IPS DF 4.7 (cell line): Measurements from ENCODE around the gene VPS4B.
A peak's percentile ranks its signal among the peaks of the same experiment; 100 is the strongest.
"Not testable (repeated sequence)": the region's sequence is repeated elsewhere in the genome, so short reads cannot be mapped to it uniquely, and the experiment has no call there.

Source experiments
- DNase-seq: peaks from one replicate; pipeline ENCODE4 v3.0.0-alpha.2; 2013; ENCODE audit warnings: low spot score; ENCODE audit errors: extremely low read depth

The VPS4B gene

GRCh38 chr18:63422087-63422863 lies at the start of gene VPS4B:
VPS4B (minus strand) TSS chr18:63422476; CDS start chr18:63422259, 217 bp downstream.
- peak; percentile 97 for DNase-seq

DNA sequence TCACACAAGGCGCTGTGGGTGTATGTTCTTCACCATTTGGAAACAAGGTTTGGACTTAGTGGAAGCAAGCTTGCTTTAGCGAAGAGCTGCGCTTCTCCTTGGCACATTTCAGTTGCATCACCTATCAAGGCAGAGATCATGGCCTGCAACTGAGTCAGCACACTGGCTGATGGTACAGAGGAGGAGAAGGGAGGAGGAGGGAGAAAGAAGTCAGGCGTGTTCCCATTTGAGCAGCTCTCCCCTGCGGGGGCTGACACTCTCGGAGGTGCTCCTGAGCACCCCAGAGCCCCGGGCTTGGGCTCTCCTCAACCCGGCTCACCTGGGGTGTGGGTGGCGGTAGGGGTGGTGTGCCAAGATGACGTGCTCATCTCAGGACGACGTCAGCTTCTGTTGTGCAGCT lies 48.5 kb upstream of the VPS4B start:
- DNase-seq: no peak

DNA sequence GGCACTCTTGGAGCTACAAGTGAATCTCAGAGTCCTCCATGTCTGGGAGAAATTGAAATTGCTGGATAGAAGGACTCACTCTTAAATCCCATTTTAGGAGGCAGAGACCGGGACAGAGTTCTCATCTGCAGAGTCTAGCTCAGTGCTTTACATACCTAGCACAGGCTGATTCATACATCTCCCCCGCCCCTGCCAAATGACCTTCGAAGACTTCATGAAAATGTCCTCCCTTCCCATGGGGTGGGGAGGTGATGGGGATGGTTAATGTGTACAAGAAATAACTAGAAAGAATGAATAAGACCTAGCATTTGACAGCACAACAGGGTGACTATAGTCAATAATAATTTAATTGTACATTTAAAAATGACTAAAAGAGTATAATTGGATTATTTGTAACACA lies 46.3 kb upstream of the VPS4B start:
- no peak for DNase-seq

DNA sequence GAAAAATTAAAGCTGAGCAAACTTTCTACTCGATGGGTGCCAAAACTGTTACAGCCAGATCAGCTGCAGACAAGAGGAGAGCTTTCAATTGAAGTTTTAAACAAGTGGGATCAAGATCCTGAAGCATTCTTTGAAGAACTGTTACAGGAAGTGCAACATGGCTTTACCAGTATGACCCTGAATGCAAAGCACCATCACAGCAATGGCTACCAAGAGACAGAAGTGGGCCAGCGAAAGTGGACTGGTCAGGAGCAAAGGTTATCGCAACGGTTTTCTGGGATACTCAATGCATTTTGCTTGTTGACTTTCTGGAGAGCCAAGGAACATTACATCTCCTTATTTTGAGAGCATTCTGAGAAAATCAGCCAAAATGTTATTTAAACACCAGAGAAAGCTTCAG lies 45.4 kb upstream of the VPS4B start:
- DNase-seq: no peak

DNA sequence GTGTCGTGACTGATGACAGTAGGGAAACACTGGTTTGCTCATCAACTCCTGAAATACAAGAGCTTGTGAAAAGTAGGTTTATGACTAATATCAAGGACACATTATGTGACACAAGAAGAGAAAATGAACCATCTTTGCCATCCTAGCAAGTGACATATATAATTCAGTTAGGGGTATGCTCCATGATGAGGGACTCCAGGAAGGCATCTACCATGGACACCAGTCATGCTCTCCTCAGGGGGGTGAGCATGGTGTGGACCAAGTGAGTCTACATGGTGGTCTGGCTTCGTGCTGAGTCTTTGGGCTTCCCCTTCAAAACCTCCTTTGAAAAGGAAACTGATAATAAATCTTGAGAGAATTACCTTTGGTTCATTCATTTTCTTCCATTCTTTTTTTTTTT lies 42.8 kb upstream of the VPS4B start:
- DNase-seq: no peak

- no peak for DNase-seq
Observed at GRCh38 chr18:63464434-63464833, 42.2 kb upstream of the VPS4B start.

DNA sequence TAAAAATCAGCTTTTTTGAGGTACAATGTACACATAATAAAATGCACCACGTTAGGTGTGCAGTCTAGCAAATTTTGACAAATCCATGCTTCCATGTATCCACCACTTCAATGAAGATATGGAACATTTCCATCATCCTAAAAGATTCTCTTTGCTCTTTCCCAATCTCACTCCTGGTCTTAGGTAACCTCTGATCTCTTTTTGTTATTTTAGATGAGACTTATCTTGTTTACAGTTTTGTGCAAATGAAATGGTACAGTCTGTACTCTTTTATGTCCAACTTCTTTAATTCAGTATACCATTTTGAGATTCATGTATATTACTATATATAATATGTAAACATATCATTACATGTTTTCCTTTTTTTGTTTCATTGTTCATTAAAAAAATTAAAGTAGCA lies 38.1 kb upstream of the VPS4B start:
- DNase-seq: no peak

DNA sequence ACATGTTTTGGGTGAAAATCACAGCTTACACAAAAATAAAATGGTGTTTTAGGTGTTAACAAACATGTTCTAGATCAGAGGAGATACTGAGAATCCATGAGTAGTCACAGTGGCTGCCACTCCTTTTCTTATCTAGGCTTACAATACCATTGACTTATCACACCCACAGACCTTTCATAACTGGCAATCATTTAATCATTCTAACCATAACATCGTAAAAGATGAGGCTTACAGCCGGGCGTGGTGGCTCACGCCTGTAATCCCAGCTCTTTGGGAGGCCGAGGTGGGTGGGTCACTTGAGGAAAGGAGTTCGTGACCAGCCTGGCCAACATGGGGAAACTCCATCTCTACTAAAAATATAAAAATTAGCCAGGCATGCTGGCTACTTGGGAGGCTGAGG lies 35.7 kb upstream of the VPS4B start:
- DNase-seq: no peak

DNA sequence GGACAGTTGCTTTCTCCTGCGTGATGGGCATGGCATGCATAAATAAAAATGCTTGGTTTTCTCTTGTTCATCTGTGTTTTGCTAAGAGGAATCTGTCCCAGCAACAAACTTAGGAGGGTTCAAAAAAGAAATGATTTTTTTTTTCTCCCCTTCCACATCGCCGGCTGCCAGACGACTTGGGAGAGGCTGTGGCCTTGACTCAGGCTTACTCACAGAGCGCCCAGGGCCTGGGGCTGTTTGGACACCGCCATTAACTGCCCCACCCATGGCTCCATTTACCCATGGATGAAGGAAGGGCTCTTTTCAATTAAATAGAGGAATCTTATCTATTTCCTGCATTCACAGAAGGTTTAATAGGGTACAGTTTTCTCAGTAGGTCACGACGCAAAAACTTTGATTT lies 32.2 kb upstream of the VPS4B start:
- DNase-seq: no peak

GRCh38 chr18:63452751-63453150 lies 30.5 kb upstream of the VPS4B start:
- DNase-seq: not testable (repeated sequence)

- no peak for DNase-seq
Observed at GRCh38 chr18:63451799-63452660, 29.8 kb upstream of the VPS4B start.

DNA sequence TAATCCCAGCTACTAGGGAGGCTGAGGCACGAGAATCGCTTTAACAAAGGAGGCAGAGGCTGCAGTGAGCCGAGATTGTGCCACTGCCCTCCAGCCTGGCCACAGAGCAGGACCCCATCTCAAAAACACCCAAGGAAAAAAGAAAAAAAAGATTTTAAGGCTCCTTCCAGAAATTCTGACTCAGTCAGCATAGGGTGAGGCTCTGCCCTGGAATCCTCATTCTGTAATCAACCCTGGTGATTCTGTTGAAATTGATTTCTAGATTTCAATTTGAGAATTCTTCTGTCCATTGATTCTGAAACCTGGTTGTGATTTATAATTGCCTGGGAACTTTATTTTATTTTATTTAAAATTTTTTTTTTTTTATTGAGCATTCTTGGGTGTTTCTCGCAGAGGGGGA lies 27.1 kb upstream of the VPS4B start:
- no peak for DNase-seq

- no peak for DNase-seq
Observed at GRCh38 chr18:63447066-63447465, 24.8 kb upstream of the VPS4B start.

GRCh38 chr18:63446266-63446665 lies 24.0 kb upstream of the VPS4B start:
- no peak for DNase-seq

- no peak for DNase-seq
Observed at GRCh38 chr18:63445037-63445436, 22.8 kb upstream of the VPS4B start.

DNA sequence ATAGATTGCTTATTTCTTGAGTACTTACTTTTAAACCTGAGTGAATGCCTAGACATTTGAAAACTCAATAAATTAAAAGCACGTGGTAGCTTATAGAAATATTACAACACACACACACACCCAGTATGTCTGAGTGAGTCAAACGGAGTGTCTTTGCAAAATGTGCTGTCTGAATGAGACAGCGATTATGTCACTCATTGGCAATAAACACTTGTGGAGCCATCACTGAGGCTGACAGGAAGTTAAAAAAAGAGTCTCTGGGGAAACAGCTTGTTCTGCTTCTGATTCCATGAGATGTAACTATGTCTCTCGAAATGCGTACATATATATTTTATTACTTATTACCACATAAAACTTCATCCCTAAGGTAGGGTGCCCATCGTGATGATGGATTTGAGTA lies 22.3 kb upstream of the VPS4B start:
- DNase-seq: no peak

DNA sequence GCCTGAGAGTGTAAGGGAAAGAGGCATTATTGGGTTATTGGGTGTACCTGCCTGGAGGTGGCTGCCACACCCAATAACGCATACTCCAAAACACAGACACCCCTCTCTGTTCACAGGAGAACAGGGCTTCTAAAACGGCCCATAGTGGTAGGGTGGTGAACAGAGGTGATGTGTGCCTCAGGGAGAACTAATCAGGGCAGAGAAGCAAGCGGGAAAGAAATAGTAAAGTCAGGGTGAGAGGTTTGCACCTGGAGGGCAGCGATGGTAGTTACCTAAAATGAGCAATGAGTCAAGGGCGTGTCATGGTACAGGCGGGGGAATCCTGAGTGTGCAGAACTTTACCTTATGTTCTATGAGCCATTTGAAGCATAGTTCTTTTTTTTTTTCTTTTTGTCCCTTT lies 21.6 kb upstream of the VPS4B start:
- DNase-seq: no peak

- DNase-seq: no peak
Observed at GRCh38 chr18:63440881-63441280, 18.6 kb upstream of the VPS4B start.

DNA sequence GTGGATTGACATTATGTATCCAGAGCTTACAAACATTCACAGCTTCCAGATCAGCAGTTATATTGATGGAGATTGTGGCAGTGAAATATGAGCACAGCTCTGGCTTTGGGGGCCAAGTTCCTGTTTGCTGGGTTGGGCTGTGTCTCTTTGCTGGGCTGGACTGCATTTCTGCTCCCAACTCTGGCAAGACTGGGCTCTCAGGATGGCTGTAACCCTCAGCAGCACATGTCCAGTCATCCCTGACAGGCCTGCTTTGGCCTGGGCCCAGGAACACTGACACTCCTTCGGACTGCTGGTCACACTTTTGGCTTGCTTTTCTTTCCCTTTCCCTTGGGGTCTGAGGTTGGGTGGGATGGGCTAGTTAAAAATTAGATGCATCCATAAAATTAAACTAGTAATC lies 17.9 kb upstream of the VPS4B start:
- DNase-seq: no peak

GRCh38 chr18:63439334-63439733 lies 17.1 kb upstream of the VPS4B start:
- peak; percentile 66 for DNase-seq

GRCh38 chr18:63438181-63438580 lies 15.9 kb upstream of the VPS4B start:
- no peak for DNase-seq

DNA sequence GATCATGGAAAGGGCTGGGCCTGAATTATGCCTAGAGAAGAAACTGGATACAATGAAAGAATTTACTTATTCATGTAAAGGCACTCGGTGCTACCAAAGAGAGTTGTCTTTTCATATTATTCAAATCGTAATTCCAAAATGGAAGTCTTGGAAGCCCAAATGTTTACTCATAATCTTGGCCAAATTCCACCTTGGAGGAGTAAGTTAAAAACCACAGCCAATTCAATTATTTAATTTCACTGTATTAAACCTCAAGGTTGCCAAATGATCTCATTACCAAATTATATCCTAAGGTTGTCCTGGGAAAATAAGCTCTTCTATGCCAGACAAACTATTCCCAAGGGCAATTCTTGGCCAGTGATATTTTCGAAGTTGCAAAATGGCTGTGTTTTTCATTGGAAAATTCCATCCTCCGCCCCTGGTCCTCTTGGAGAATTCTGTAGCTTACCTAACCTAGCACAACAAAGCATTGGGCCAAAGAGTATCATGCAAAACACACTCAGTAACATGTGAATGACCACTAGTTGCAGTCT lies 11.1 kb upstream of the VPS4B start:
- no peak for DNase-seq
